Measurements from ENCODE around the gene PLA2G4D. TPM values are rescaled to one million over a fixed set of nuclear protein-coding genes. Genes with fewer than 3 reads are reported as not detected.

PLA2G4D gene
- polyA plus RNA-seq, 1 donor from 2014 or later = not detected

DNA sequence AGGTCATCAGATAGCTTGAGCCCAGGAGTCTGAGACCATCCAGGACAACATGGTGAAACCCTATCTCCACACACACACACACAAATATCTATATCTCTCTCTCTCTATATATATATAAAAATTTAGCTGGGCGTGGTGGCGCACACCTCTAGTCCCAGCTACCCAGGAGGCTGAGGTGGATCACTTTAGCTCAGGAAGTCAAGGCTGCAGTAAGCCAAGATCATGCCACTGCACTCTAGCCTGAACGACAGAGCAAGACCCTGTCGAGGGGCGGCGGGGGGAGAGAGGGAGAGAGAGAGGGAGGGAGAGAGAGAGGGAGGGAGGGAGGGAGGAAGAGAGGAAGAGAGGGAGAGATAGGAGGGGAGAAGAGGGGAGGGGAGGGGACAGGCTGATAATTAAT lies 34.1 kb upstream of the PLA2G4D start:
- no peaks in the 10 kb centered on the region for H3K79me2 ChIP-seq (replicated peaks; ENCODE audit: insufficient read depth, low read length)
- H2AFZ ChIP-seq (ENCODE audit: low read depth, low read length) = no peak overlapping the region
- no peaks in the 10 kb centered on the region for H4K20me1 ChIP-seq (ENCODE audit: insufficient read depth)
- no peaks in the 10 kb centered on the region for H3K27me3 ChIP-seq (ENCODE audit: insufficient read depth, low read depth, low read length)
- H3K9me3 ChIP-seq (ENCODE audit: low read length) = no peaks in the 10 kb centered on the region
- TF ChIP-seq SMC3 (conservative IDR thresholded peaks at IDR 0.05; ENCODE audit: poor library complexity) = no peak
- no peak overlapping the region for H3K9ac ChIP-seq (ENCODE audit: low read length)
- H3K27ac ChIP-seq (ENCODE audit: low read length) = no peak overlapping the region
- no peaks in the 10 kb centered on the region for H3F3A ChIP-seq (ENCODE audit: insufficient read depth, low read length, poor library complexity, severe bottlenecking)
- H3K4me3 ChIP-seq (ENCODE audit: low read length) = no peak overlapping the region
- H3K9me2 ChIP-seq (ENCODE audit: insufficient read depth, low read length) = no peaks in the 10 kb centered on the region
- no peak overlapping the region for H3K4me2 ChIP-seq (ENCODE audit: low read length)
- no peaks in the 10 kb centered on the region for H3K36me3 ChIP-seq (ENCODE audit: insufficient read depth, low read length)

DNA sequence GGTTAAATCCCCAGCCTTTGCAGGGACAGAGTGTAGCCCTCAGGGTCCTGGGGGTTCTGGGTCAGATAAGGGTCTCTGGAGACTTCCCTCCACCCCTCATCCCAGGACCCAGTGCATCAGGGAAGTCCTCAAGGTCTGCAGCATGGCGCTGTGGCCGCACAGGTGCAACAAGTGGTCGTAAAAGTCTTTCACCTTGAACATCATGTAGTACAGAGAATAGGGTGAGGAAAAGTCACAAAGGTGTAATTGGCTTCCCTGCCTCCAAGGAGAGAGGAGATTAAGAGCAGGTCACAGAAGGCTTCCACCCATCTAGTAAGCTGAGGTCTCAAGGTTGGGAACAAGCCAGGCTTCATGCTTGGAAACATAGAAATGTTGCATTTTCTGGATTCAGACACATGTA lies 29.2 kb upstream of the PLA2G4D start:
- Histone ChIP-seq H3K27me3 (ENCODE audit: insufficient read depth, low read depth, low read length) (no peaks in the 10 kb centered on the region), H3K4me2 (ENCODE audit: low read length) (no peak overlapping the region), H3K27ac (ENCODE audit: low read length) (no peak overlapping the region), H3K9ac (ENCODE audit: low read length) (no peak overlapping the region), H4K20me1 (ENCODE audit: insufficient read depth) (no peaks in the 10 kb centered on the region), H3K9me2 (ENCODE audit: insufficient read depth, low read length) (no peaks in the 10 kb centered on the region), H3K36me3 (ENCODE audit: insufficient read depth, low read length) (no peaks in the 10 kb centered on the region), H3K4me3 (ENCODE audit: low read length) (no peak overlapping the region), H3K79me2 (replicated peaks; ENCODE audit: insufficient read depth, low read length) (no peaks in the 10 kb centered on the region), H3K9me3 (ENCODE audit: low read length) (no peaks in the 10 kb centered on the region), H3F3A (ENCODE audit: insufficient read depth, low read length, poor library complexity, severe bottlenecking) (no peaks in the 10 kb centered on the region), H2AFZ (ENCODE audit: low read depth, low read length) (no peak overlapping the region)
- no peak for TF ChIP-seq SMC3 (conservative IDR thresholded peaks at IDR 0.05; ENCODE audit: poor library complexity)
- no peak for TF ChIP-seq POLR2AphosphoS5 (IDR thresholded peaks at IDR 0.05)
- TF ChIP-seq, protein P1, sequence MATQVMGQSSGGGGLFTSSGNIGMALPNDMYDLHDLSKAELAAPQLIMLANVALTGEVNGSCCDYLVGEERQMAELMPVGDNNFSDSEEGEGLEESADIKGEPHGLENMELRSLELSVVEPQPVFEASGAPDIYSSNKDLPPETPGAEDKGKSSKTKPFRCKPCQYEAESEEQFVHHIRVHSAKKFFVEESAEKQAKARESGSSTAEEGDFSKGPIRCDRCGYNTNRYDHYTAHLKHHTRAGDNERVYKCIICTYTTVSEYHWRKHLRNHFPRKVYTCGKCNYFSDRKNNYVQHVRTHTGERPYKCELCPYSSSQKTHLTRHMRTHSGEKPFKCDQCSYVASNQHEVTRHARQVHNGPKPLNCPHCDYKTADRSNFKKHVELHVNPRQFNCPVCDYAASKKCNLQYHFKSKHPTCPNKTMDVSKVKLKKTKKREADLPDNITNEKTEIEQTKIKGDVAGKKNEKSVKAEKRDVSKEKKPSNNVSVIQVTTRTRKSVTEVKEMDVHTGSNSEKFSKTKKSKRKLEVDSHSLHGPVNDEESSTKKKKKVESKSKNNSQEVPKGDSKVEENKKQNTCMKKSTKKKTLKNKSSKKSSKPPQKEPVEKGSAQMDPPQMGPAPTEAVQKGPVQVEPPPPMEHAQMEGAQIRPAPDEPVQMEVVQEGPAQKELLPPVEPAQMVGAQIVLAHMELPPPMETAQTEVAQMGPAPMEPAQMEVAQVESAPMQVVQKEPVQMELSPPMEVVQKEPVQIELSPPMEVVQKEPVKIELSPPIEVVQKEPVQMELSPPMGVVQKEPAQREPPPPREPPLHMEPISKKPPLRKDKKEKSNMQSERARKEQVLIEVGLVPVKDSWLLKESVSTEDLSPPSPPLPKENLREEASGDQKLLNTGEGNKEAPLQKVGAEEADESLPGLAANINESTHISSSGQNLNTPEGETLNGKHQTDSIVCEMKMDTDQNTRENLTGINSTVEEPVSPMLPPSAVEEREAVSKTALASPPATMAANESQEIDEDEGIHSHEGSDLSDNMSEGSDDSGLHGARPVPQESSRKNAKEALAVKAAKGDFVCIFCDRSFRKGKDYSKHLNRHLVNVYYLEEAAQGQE (IDR thresholded peaks at IDR 0.05; ENCODE audit: borderline replicate concordance) = no peak
- TF ChIP-seq EP300 (conservative IDR thresholded peaks at IDR 0.05; ENCODE audit: poor library complexity, severe bottlenecking) = no peak
- TF ChIP-seq, protein P2, sequence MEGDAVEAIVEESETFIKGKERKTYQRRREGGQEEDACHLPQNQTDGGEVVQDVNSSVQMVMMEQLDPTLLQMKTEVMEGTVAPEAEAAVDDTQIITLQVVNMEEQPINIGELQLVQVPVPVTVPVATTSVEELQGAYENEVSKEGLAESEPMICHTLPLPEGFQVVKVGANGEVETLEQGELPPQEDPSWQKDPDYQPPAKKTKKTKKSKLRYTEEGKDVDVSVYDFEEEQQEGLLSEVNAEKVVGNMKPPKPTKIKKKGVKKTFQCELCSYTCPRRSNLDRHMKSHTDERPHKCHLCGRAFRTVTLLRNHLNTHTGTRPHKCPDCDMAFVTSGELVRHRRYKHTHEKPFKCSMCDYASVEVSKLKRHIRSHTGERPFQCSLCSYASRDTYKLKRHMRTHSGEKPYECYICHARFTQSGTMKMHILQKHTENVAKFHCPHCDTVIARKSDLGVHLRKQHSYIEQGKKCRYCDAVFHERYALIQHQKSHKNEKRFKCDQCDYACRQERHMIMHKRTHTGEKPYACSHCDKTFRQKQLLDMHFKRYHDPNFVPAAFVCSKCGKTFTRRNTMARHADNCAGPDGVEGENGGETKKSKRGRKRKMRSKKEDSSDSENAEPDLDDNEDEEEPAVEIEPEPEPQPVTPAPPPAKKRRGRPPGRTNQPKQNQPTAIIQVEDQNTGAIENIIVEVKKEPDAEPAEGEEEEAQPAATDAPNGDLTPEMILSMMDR (IDR thresholded peaks at IDR 0.05; ENCODE audit: poor library complexity, severe bottlenecking) = no peak
- TF ChIP-seq EZH2 (IDR thresholded peaks at IDR 0.05; ENCODE audit: borderline replicate concordance, insufficient read depth, low read length, poor library complexity, severe bottlenecking) = no peak
- TF ChIP-seq MXI1 (conservative IDR thresholded peaks at IDR 0.05; ENCODE audit: poor library complexity, severe bottlenecking) = no peak
- TF ChIP-seq RAD21 (conservative IDR thresholded peaks at IDR 0.05) = no peak
- TF ChIP-seq TAF1 (IDR thresholded peaks at IDR 0.05; ENCODE audit: low read depth) = no peak

DNA sequence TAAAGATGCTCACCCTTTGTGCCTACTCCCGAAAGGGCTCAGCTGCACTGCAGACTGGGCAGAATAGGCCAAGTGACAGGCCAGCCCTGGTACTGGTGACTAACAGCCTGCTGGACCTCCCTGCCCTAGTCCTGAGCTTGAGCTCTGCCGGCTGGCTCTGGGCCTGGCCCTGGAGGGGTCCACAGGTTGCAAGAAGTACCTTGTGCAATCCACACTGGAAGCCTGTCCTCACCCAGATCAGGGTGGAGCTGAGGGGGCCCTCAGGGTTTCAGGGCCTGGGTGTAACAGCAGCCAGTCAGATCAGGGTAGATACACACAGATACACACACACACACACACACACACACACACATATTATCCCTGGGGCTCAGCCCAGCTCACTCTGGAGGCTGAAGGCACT lies 27.3 kb upstream of the PLA2G4D start:
- H2AFZ ChIP-seq (ENCODE audit: low read depth, low read length) = no peak overlapping the region
- TF ChIP-seq RAD21 (conservative IDR thresholded peaks at IDR 0.05) = no peak
- no peak for TF ChIP-seq POLR2AphosphoS5 (IDR thresholded peaks at IDR 0.05)
- TF ChIP-seq, protein P2 (IDR thresholded peaks at IDR 0.05; ENCODE audit: poor library complexity, severe bottlenecking) = no peak
- no peak for TF ChIP-seq SMC3 (conservative IDR thresholded peaks at IDR 0.05; ENCODE audit: poor library complexity)
- no peak for TF ChIP-seq TAF1 (IDR thresholded peaks at IDR 0.05; ENCODE audit: low read depth)
- TF ChIP-seq MXI1 (conservative IDR thresholded peaks at IDR 0.05; ENCODE audit: poor library complexity, severe bottlenecking) = no peak
- TF ChIP-seq, protein P1 (IDR thresholded peaks at IDR 0.05; ENCODE audit: borderline replicate concordance) = no peak
- TF ChIP-seq EZH2 (IDR thresholded peaks at IDR 0.05; ENCODE audit: borderline replicate concordance, insufficient read depth, low read length, poor library complexity, severe bottlenecking) = no peak
- TF ChIP-seq EP300 (conservative IDR thresholded peaks at IDR 0.05; ENCODE audit: poor library complexity, severe bottlenecking) = no peak

More for the DNA sequence above, 27.3 kb upstream of the PLA2G4D start:
- Histone ChIP-seq H3K36me3 (ENCODE audit: insufficient read depth, low read length) (no peaks in the 10 kb centered on the region), H3K79me2 (replicated peaks; ENCODE audit: insufficient read depth, low read length) (no peaks in the 10 kb centered on the region), H3K9me2 (ENCODE audit: insufficient read depth, low read length) (no peaks in the 10 kb centered on the region), H3K4me2 (ENCODE audit: low read length) (no peak overlapping the region), H3F3A (ENCODE audit: insufficient read depth, low read length, poor library complexity, severe bottlenecking) (no peaks in the 10 kb centered on the region), H4K20me1 (ENCODE audit: insufficient read depth) (no peaks in the 10 kb centered on the region), H3K4me3 (ENCODE audit: low read length) (no peak overlapping the region), H3K9me3 (ENCODE audit: low read length) (no peaks in the 10 kb centered on the region), H3K9ac (ENCODE audit: low read length) (no peak overlapping the region), H3K27ac (ENCODE audit: low read length) (no peak overlapping the region), H3K27me3 (ENCODE audit: insufficient read depth, low read depth, low read length) (no peaks in the 10 kb centered on the region)
